ENCODE results near the gene PCF11. TPM values are rescaled to one million over a fixed set of nuclear protein-coding genes. Genes with fewer than 3 reads are reported as not detected.

The PCF11 gene
- total and polyA plus RNA-seq, 2 of the 4 experiments (the other 2 are of a cell fraction), result 19.2 to 26.7 TPM

- CTCF ChIA-PET, result interaction anchor here (0.6 to 0.8 kb wide), 3 partner anchors 20 to 407 kb away, joined by 3 read pairs; no protein-coding TSS in a partner anchor
- intact Hi-C loops (cut with micrococcal nuclease), result no loop called here
- no peak for TF ChIP-seq NFE2L2 (IDR thresholded peaks at IDR 0.05; ENCODE audit: low read depth, low read length)
- TF ChIP-seq, protein P1, sequence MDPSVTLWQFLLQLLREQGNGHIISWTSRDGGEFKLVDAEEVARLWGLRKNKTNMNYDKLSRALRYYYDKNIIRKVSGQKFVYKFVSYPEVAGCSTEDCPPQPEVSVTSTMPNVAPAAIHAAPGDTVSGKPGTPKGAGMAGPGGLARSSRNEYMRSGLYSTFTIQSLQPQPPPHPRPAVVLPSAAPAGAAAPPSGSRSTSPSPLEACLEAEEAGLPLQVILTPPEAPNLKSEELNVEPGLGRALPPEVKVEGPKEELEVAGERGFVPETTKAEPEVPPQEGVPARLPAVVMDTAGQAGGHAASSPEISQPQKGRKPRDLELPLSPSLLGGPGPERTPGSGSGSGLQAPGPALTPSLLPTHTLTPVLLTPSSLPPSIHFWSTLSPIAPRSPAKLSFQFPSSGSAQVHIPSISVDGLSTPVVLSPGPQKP (IDR thresholded peaks at IDR 0.05; ENCODE audit: borderline replicate concordance, low read depth, low read length), result no peak
Measured at GRCh38 chr11:83116015-83116641, 40.8 kb upstream of the PCF11 start.

More at GRCh38 chr11:83116015-83116641, 40.8 kb upstream of the PCF11 start:
- Histone ChIP-seq H4K8ac (ENCODE audit: low read depth in 2 of 2, low read length in 2 of 2) (no peak overlapping the region), H3K56ac (ENCODE audit: extremely low read depth, insufficient read depth, low read length) (no peak overlapping the region), H3K23ac (ENCODE audit: low read depth, low read length) (no peak overlapping the region), H3K9ac (ENCODE audit: low read depth, low read length) (no peak overlapping the region), H3K18ac (ENCODE audit: low read depth, low read length) (no peak overlapping the region), H3K36me3 (ENCODE audit: control insufficient read depth, insufficient read depth, low read length) (no peaks in the 10 kb centered on the region), H3K79me1 (ENCODE audit: low read depth in 1 of 2, low read length in 2 of 2) (no peaks in the 10 kb centered on the region), H3K9me3 (ENCODE audit: control insufficient read depth, insufficient read depth, low read length) (peaks cover 2% of the 10 kb centered on the region; the same call in 1 of the 2 replicates), H2BK15ac (ENCODE audit: low read depth, low read length) (no peak overlapping the region), H3K27ac (ENCODE audit: insufficient read depth, low read length) (no peak overlapping the region), H2BK20ac (ENCODE audit: low read depth, low read length) (no peak overlapping the region), H3K4me3 (ENCODE audit: insufficient read depth, low read depth, low read length) (no peak overlapping the region), H2AK9ac (replicated peaks; ENCODE audit: low read depth, low read length, poor library complexity) (no peak overlapping the region), H4K5ac (ENCODE audit: low read depth, low read length) (no peak overlapping the region), H3K4ac (ENCODE audit: low read depth, low read length) (no peak overlapping the region), H2BK120ac (ENCODE audit: low read depth, low read length) (no peak overlapping the region), H3K9me1 (ENCODE audit: insufficient read depth, low read length) (no peaks in the 10 kb centered on the region), H2BK5ac (ENCODE audit: low read depth, low read length, poor library complexity, severe bottlenecking) (no peak overlapping the region), H3K4me2 (ENCODE audit: low read depth, low read length) (no peak overlapping the region), H2AFZ (replicated peaks; ENCODE audit: low read length, poor library complexity) (no peak overlapping the region), H2AK5ac (ENCODE audit: low read depth, low read length) (no peak overlapping the region), H3K14ac (replicated peaks; ENCODE audit: low read depth, low read length) (no peak overlapping the region), H3K4me1 (ENCODE audit: control insufficient read depth, insufficient read depth, low read length) (peaks cover 14% of the 10 kb centered on the region), H3K27me3 (ENCODE audit: control insufficient read depth, insufficient read depth, low read length) (peaks cover 4% of the 10 kb centered on the region), H4K20me1 (ENCODE audit: insufficient read depth, low read length) (no peaks in the 10 kb centered on the region; the same call in 1 of the 2 replicates), H4K91ac (ENCODE audit: insufficient read depth, low read depth, low read length) (no peak overlapping the region)
- no CpG with 5 or more reads among the region's 3 CpGs for WGBS, 2 experiments (ENCODE audit: extremely low coverage in 2 of 2, insufficient read length in 1 of 2)
- no peak for ATAC-seq (ENCODE audit: low read depth)
- in situ Hi-C loops (cut with MboI; ENCODE audit: low sequenced_read_pairs) (no loop called here), dilution Hi-C loops (cut with HindIII; ENCODE audit: low sequenced_read_pairs, unreplicated experiment) (no loop called here)
- DNase-seq, result no peak
- no TSS peak for BruUV-seq (replicated peaks)
- POLR2A ChIA-PET (ENCODE audit: unreplicated experiment), result no interaction called here

Measured in IMR-90 (cell line).